ENCODE results near the gene ZNRF1.

GRCh38 chr16:75116081-75116910 lies 117.5 kb downstream of the ZNRF1 start, which contains the start of gene LDHD:
- no peak for TF ChIP-seq CTCF (IDR thresholded peaks at IDR 0.05)
- TF ChIP-seq POLR2A (IDR thresholded peaks at IDR 0.05), result peak; percentile 52 to 87
- TF ChIP-seq EP300 (IDR thresholded peaks at IDR 0.05), result no peak
- TF ChIP-seq POLR2AphosphoS5 (IDR thresholded peaks at IDR 0.05), result peak; percentile 74 to 87 (median 80)
